Natural killer cell (primary cell): ENCODE results near the gene STAT5B. TPM values are rescaled to one million over a fixed set of nuclear protein-coding genes. Genes with fewer than 3 reads are reported as not detected.
A peak's percentile ranks its signal among the peaks of the same experiment; 100 is the strongest.

Experiments
- ATAC-seq, 3 donors: fragments of 150-1000 bp in 2 of 3; fragments of 200-7000 bp in 1 of 3; cut with Tn5 transposase; 1 replicate in 1 of 3; 2 replicates in 2 of 3; pipeline ENCODE4 v1.10.0; 2021; ENCODE audit warnings: mild to moderate bottlenecking in 2 of 3, moderate library complexity in 2 of 3
- DNase-seq, 2 donors: peaks; one replicate each; pipeline versions ENCODE4 v3.0.0 to v3.0.0-alpha.2; 2013 to 2021; ENCODE audit warnings: mixed read lengths in 1 of 2
- H3K27ac ChIP-seq: one replicate; pipeline ENCODE4 v1.5.1; 2013; ENCODE audit warnings: mild to moderate bottlenecking, low read length
- H3K27me3 ChIP-seq: one replicate; pipeline ENCODE4 v1.6.1; 2013; ENCODE audit warnings: low read length; ENCODE audit not compliant: control insufficient read depth, insufficient read depth
- H3K36me3 ChIP-seq: one replicate; pipeline ENCODE4 v1.6.1; 2013; ENCODE audit warnings: low read length; ENCODE audit not compliant: control insufficient read depth, insufficient read depth
- H3K4me1 ChIP-seq: one replicate; pipeline ENCODE4 v1.6.1; 2013; ENCODE audit warnings: low read length; ENCODE audit not compliant: control insufficient read depth, insufficient read depth
- H3K4me3 ChIP-seq: one replicate; pipeline ENCODE4 v1.5.1; 2013; ENCODE audit warnings: low read length
- H3K9me3 ChIP-seq: one replicate; pipeline ENCODE4 v1.6.1; 2013; ENCODE audit warnings: low read length; ENCODE audit not compliant: control insufficient read depth, insufficient read depth
- H3K27ac Mint-ChIP-seq, 2 donors: one replicate each; pipeline ENCODE4 v1.8.0; 2022; ENCODE audit warnings: mild to moderate bottlenecking in 2 of 2, mixed read lengths in 2 of 2, moderate library complexity in 1 of 2
- H3K27me3 Mint-ChIP-seq, 2 donors: one replicate each; pipeline ENCODE4 v1.8.0; 2022; ENCODE audit warnings: low read depth in 2 of 2, mixed read lengths in 2 of 2
- H3K36me3 Mint-ChIP-seq: one replicate; pipeline ENCODE4 v1.8.0; 2022; ENCODE audit warnings: mixed read lengths
- H3K4me1 Mint-ChIP-seq, 2 donors: one replicate each; pipeline ENCODE4 v1.8.0; 2022; ENCODE audit warnings: mixed read lengths in 2 of 2
- H3K4me3 Mint-ChIP-seq: one replicate; pipeline ENCODE4 v1.8.0; 2022; ENCODE audit warnings: mild to moderate bottlenecking, moderate library complexity, mixed read lengths
- H3K9me3 Mint-ChIP-seq, 2 donors: one replicate each; pipeline ENCODE4 v1.8.0; 2022; ENCODE audit warnings: mixed read lengths in 2 of 2
- CTCF ChIP-seq: fragments of 200-600 bp; IDR thresholded peaks from one replicate; pipeline ENCODE4 v1.8.0; 2022; ENCODE audit warnings: antibody characterized with exemption
- WGBS: methylation state at CpG from one replicate; pipeline ENCODE4 v1.1.7; 2013; ENCODE audit warnings: missing lambda C conversion rate; ENCODE audit not compliant: insufficient coverage; 5-methylcytosine and 5-hydroxymethylcytosine counted together
- intact Hi-C: fragments of 100-400 bp; cut with micrococcal nuclease; formaldehyde crosslinking; loops from one replicate; pipeline ENCODE4 v1.14.2; 2022
- total RNA-seq, 4 donors: library from RNA; stranded (reverse); fragments of 120-200 nt in 1 of 4; gene quantifications; one replicate each; pipeline versions ENCODE4 v1.2.3 to v1.2.4, GENCODE V29; 2013 to 2022

STAT5B gene
- total RNA-seq, 3 donors from 2014 or later (not counting 1 experiment from before 2014, with no cell fraction given): 79.9 to 112 (median 103) TPM

GRCh38 chr17:42287977-42288802 is 12.0 kb upstream of the STAT5B start, which contains the start of gene STAT5A:
Gene STAT5A (plus strand): TSS chr17:42288498. CDS start chr17:42289412, 914 bp downstream.
- H3K27me3 ChIP-seq: no peaks in the 10 kb centered on the region
- peak within 1 kb of the TSS; percentile 93 for H3K27ac ChIP-seq
- TF ChIP-seq CTCF: no peak
- H3K4me3 Mint-ChIP-seq: peak within 1 kb of the TSS; percentile 93
- H3K36me3 Mint-ChIP-seq: no peaks in the 10 kb centered on the region
- no peaks in the 10 kb centered on the region for H3K9me3 Mint-ChIP-seq
- peaks cover 41% of the 10 kb centered on the region for H3K4me1 ChIP-seq
- H3K4me3 ChIP-seq: peak within 1 kb of the TSS; percentile 86
- H3K9me3 ChIP-seq: no peaks in the 10 kb centered on the region
- under 1% methylated on average over 88 of the region's 88 CpGs for WGBS
- H3K27me3 Mint-ChIP-seq: no peaks in the 10 kb centered on the region
- peaks cover 5% of the 10 kb centered on the region for H3K36me3 ChIP-seq
- DNase-seq (peak; percentile 77 to 90), ATAC-seq (peak; percentile 82 to 96 (median 89))
- H3K27ac Mint-ChIP-seq: peak within 1 kb of the TSS; percentile 93 to 95
- intact Hi-C loops: loop anchor here (1.0 to 5.0 kb wide), 3 partner anchors 15 to 106 kb away; partner anchors contain the start of gene KCNH4
- H3K4me1 Mint-ChIP-seq: peaks cover 39 to 46% of the 10 kb centered on the region in 2 donors

- Mint-ChIP-seq H3K36me3 (no peaks in the 10 kb centered on the region), H3K4me3 (peak overlapping the region; percentile 93), H3K27ac (peak overlapping the region; percentile 93 to 95), H3K4me1 (peaks cover 39 to 46% of the 10 kb centered on the region in 2 donors), H3K27me3 (no peaks in the 10 kb centered on the region), H3K9me3 (no peaks in the 10 kb centered on the region)
- H3K4me3 ChIP-seq: peak overlapping the region; percentile 86
- intact Hi-C loops: loop anchor here (2.0 to 5.0 kb wide), 2 partner anchors 15 to 105 kb away; partner anchors contain the start of gene KCNH4
- H3K9me3 ChIP-seq: no peaks in the 10 kb centered on the region
- no peak for TF ChIP-seq CTCF
- DNase-seq (peak in 1 of 2 donors; percentile 46), ATAC-seq (peak; percentile 33 to 52 (median 45))
- peak overlapping the region; percentile 93 for H3K27ac ChIP-seq
- peaks cover 41% of the 10 kb centered on the region for H3K4me1 ChIP-seq
- 1% methylated on average over 9 of the region's 14 CpGs for WGBS
- peaks cover 2% of the 10 kb centered on the region for H3K36me3 ChIP-seq
- H3K27me3 ChIP-seq: no peaks in the 10 kb centered on the region
These were observed 11.2 kb upstream of the STAT5B start for GRCh38 chr17:42287305-42287976.

- H3K4me3 Mint-ChIP-seq: peak overlapping the region; percentile 93
- H3K9me3 Mint-ChIP-seq: no peaks in the 10 kb centered on the region
- TF ChIP-seq CTCF: no peak
- intact Hi-C loops: loop anchor here (2.0 to 5.0 kb wide), 2 partner anchors 14 to 104 kb away; partner anchors contain the start of gene KCNH4
- Histone ChIP-seq H3K27me3 (no peaks in the 10 kb centered on the region), H3K36me3 (no peaks in the 10 kb centered on the region), H3K9me3 (no peaks in the 10 kb centered on the region), H3K27ac (peak overlapping the region; percentile 93), H3K4me1 (peaks cover 41% of the 10 kb centered on the region), H3K4me3 (no peak overlapping the region)
- H3K4me1 Mint-ChIP-seq: peaks cover 39 to 43% of the 10 kb centered on the region in 2 donors
- H3K27me3 Mint-ChIP-seq: no peaks in the 10 kb centered on the region
- 28% methylated on average over 5 of the region's 5 CpGs for WGBS
- DNase-seq: peak in 1 of 2 donors; percentile 33
- H3K36me3 Mint-ChIP-seq: no peaks in the 10 kb centered on the region
- H3K27ac Mint-ChIP-seq: peak overlapping the region; percentile 93 to 95
- ATAC-seq: no peak
These were observed 10.4 kb upstream of the STAT5B start for GRCh38 chr17:42286411-42287221.
